ENCODE measurements around the gene INPP5D.

Gene INPP5D

GRCh38 chr2:233255151-233255550 lies 195.0 kb downstream of the INPP5D start:
- Histone ChIP-seq H3K27me3 (ENCODE audit: low read length) (no peaks in the 10 kb centered on the region), H3K79me2 (ENCODE audit: insufficient read depth, low read length) (peaks cover 70% of the 10 kb centered on the region), H3F3A (ENCODE audit: insufficient read depth) (0 out of 2 replicates have a peak, but pooled peaks cover 3% of the 10 kb centered on the region), H2AFZ (ENCODE audit: low read depth, low read length, severe bottlenecking) (no peak overlapping the region), H4K20me1 (ENCODE audit: low read depth, low read length) (no peaks in the 10 kb centered on the region; the same call in 1 of the 2 replicates), H3K9me3 (ENCODE audit: insufficient read depth, low read length) (no peaks in the 10 kb centered on the region), H3K9ac (ENCODE audit: low read length) (no peak overlapping the region), H3K9me2 (replicated peaks; ENCODE audit: insufficient read depth, low read length) (no peaks in the 10 kb centered on the region), H3K4me3 (ENCODE audit: insufficient read depth, low read length, poor library complexity, severe bottlenecking) (no peak overlapping the region), H3K36me3 (ENCODE audit: low read length) (peaks cover 7% of the 10 kb centered on the region; the same call in 1 of the 2 replicates), H3K27ac (ENCODE audit: low read depth, low read length) (no peak overlapping the region), H3K4me2 (ENCODE audit: low read depth, low read length, poor library complexity, severe bottlenecking) (no peak overlapping the region)
- TF ChIP-seq EZH2phosphoT487 (conservative IDR thresholded peaks at IDR 0.05; ENCODE audit: low read length), result no peak
- TF ChIP-seq, protein P1, sequence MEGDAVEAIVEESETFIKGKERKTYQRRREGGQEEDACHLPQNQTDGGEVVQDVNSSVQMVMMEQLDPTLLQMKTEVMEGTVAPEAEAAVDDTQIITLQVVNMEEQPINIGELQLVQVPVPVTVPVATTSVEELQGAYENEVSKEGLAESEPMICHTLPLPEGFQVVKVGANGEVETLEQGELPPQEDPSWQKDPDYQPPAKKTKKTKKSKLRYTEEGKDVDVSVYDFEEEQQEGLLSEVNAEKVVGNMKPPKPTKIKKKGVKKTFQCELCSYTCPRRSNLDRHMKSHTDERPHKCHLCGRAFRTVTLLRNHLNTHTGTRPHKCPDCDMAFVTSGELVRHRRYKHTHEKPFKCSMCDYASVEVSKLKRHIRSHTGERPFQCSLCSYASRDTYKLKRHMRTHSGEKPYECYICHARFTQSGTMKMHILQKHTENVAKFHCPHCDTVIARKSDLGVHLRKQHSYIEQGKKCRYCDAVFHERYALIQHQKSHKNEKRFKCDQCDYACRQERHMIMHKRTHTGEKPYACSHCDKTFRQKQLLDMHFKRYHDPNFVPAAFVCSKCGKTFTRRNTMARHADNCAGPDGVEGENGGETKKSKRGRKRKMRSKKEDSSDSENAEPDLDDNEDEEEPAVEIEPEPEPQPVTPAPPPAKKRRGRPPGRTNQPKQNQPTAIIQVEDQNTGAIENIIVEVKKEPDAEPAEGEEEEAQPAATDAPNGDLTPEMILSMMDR (IDR thresholded peaks at IDR 0.05; ENCODE audit: insufficient read depth, low read length, poor library complexity, severe bottlenecking), result no peak

DNA sequence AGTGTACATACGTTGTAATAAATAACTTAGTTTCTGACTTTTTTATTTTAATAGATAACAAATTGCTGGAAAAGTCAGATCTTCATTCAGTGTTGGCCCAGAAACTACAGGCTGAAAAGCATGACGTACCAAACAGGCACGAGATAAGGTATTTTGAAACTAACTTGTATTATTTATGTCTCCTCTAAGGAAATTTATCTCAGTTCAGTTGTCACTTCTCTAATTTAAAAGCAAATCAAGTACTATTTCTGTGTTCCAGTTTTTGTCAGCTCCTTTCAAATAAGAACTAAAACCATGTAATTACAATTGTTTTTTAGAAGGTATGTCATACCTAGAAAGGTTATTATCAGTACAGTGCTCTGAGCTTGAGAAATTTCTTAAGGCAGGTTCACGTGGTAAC lies 195.9 kb downstream of the INPP5D start:
- Histone ChIP-seq H2AFZ (ENCODE audit: low read depth, low read length, severe bottlenecking) (no peak overlapping the region), H3K4me2 (ENCODE audit: low read depth, low read length, poor library complexity, severe bottlenecking) (no peak overlapping the region), H3K27ac (ENCODE audit: low read depth, low read length) (no peak overlapping the region), H4K20me1 (ENCODE audit: low read depth, low read length) (no peaks in the 10 kb centered on the region; the same call in 1 of the 2 replicates), H3K4me3 (ENCODE audit: insufficient read depth, low read length, poor library complexity, severe bottlenecking) (no peak overlapping the region), H3K9me3 (ENCODE audit: insufficient read depth, low read length) (no peaks in the 10 kb centered on the region), H3K9me2 (replicated peaks; ENCODE audit: insufficient read depth, low read length) (no peaks in the 10 kb centered on the region), H3K79me2 (ENCODE audit: insufficient read depth, low read length) (peaks cover 70% of the 10 kb centered on the region), H3F3A (ENCODE audit: insufficient read depth) (0 out of 2 replicates have a peak, but pooled peaks cover 3% of the 10 kb centered on the region), H3K27me3 (ENCODE audit: low read length) (no peaks in the 10 kb centered on the region), H3K9ac (ENCODE audit: low read length) (no peak overlapping the region), H3K36me3 (ENCODE audit: low read length) (peaks cover 7% of the 10 kb centered on the region; the same call in 1 of the 2 replicates)
- TF ChIP-seq EZH2phosphoT487 (conservative IDR thresholded peaks at IDR 0.05; ENCODE audit: low read length), result no peak
- TF ChIP-seq, protein P1 (IDR thresholded peaks at IDR 0.05; ENCODE audit: insufficient read depth, low read length, poor library complexity, severe bottlenecking), result no peak

All from SU-DHL-6 (cell line).